ENCODE results near the gene TXLNA.

The TXLNA gene

DNA sequence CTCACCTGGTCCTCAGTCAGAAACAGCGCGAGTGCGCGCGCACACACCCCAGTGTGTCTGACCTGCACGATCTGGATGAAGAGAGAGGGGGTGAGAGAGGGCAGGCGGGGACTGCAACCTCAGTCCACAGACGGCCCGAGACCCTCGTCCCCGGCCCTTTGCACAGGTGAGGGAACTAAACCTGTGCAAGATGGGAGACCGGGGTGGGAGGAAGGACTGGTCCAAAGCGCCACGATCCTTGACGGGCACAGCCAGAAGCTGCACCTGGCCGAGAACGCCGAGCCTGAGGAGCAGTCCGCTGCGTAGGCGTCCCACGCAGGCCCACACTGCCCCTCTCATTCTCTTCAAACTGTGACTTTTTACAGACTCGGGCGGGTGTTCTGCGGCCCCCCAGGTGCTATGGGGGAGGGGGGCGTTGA, 25.5 kb downstream of the TXLNA start:
- peak overlapping the region; percentile 76; the same call in 1 of the 2 replicates for H3K27ac ChIP-seq
- TF ChIP-seq, protein P1, sequence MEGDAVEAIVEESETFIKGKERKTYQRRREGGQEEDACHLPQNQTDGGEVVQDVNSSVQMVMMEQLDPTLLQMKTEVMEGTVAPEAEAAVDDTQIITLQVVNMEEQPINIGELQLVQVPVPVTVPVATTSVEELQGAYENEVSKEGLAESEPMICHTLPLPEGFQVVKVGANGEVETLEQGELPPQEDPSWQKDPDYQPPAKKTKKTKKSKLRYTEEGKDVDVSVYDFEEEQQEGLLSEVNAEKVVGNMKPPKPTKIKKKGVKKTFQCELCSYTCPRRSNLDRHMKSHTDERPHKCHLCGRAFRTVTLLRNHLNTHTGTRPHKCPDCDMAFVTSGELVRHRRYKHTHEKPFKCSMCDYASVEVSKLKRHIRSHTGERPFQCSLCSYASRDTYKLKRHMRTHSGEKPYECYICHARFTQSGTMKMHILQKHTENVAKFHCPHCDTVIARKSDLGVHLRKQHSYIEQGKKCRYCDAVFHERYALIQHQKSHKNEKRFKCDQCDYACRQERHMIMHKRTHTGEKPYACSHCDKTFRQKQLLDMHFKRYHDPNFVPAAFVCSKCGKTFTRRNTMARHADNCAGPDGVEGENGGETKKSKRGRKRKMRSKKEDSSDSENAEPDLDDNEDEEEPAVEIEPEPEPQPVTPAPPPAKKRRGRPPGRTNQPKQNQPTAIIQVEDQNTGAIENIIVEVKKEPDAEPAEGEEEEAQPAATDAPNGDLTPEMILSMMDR (conservative IDR thresholded peaks at IDR 0.05): no peak

- TF ChIP-seq, protein P1 (conservative IDR thresholded peaks at IDR 0.05): no peak
- H3K27ac ChIP-seq: peak within 1 kb of the TSS; percentile 76; the same call in 1 of the 2 replicates
Measured at GRCh38 chr1:32205401-32206370, 26.2 kb downstream of the TXLNA start, which contains the start of gene IQCC. Gene IQCC (plus strand): TSS chr1:32205671. CDS start chr1:32205682, 11 bp downstream.

DNA sequence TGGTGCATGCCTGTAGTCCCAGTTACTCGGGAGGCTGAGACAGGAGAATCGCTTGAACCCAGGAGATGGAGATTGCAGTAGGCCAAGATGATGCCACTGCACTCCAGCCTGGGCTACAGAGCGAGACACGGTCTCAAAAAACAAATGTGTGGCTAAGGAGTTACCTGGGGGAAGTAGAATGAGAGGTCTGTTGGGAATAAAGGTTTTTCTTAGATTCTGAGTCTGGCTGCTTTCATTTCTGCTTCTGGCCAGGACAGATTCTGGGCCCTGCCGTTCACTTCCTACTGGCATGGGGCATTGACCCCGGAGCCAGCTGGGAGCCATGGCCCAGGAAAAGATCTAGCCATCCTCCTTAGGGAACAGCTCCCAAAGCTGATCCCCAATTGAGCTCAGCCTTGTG, 29.0 kb downstream of the TXLNA start:
- TF ChIP-seq, protein P1 (conservative IDR thresholded peaks at IDR 0.05): no peak
- H3K27ac ChIP-seq: peak overlapping the region; percentile 38

DNA sequence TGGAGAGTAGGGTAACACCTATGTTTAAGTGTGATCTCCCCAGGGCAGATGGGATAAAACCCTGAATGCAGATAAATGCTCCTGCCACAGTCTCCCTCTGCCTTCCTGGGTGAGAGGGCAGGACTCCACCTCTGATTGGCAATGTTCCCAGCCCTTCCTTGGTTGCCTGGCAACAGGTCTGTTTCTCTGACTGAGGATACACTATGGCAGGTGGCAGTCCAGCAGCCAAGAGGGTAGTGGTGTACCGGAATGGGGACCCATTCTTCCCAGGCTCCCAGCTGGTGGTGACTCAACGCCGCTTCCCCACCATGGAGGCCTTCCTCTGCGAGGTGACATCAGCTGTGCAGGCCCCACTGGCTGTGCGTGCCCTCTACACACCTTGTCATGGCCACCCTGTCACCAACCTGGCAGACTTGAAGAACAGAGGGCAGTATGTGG, 29.4 kb downstream of the TXLNA start, which contains the start of gene DCDC2B:
Gene DCDC2B, plus strand, starts transcription at position 199 of the 438 bp plus-strand sequence. Its CDS starts 5 bp downstream, at position 204.
- TF ChIP-seq, protein P1 (conservative IDR thresholded peaks at IDR 0.05): no peak

GRCh38 chr1:32215629-32216480, 36.4 kb downstream of the TXLNA start:
- TF ChIP-seq, protein P1 (conservative IDR thresholded peaks at IDR 0.05): peak; percentile 89
- H3K27ac ChIP-seq: peak overlapping the region; percentile 89

More for the DNA sequence above, 29.4 kb downstream of the TXLNA start, which contains the start of gene DCDC2B:
- H3K27ac ChIP-seq: peak within 1 kb of the TSS; percentile 38

GRCh38 chr1:32216566-32216965, 37.1 kb downstream of the TXLNA start:
- TF ChIP-seq, protein P1 (conservative IDR thresholded peaks at IDR 0.05): no peak
- H3K27ac ChIP-seq: peak overlapping the region; percentile 89

Data from VCaP (cell line).